ENCODE measurements around the gene PPIL6.
"Not testable (repeated sequence)": the region's sequence is repeated elsewhere in the genome, so short reads cannot be mapped to it uniquely, and the experiment has no call there.

PPIL6 gene

DNA sequence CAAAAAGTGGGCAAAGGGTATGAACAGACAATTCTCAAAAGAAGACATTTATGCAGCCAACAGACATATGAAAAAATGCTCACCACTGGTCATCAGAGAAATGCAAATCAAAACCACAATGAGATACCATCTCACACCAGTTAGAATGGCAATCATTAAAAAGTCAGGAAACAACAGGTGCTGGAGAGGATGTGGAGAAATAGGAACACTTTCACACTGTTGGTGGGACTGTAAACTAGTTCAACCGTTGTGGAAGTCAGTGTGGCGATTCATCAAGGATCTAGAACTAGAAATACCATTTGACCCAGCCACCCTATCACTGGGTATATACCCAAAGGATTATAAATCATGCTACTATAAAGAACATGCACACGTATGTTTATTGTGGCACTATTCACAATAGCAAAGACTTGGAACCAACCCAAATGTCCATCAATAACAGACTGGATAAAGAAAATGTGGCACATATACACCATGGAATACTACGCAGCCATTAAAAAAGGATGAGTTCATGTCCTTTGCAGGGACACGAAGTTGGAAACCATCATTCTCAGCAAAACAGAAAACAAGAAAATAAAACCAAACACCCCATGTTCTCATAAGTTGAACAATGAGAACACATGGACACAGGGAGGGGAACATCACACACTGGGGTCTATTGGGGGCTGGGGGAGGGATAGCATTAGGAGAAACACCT lies 75.9 kb downstream of the PPIL6 start:
- H3K4me3 Mint-ChIP-seq; H3K9me3 Mint-ChIP-seq; DNase-seq (ENCODE audit: low spot score); H3K27ac Mint-ChIP-seq; H3K27me3 Mint-ChIP-seq (ENCODE audit: low read depth): not testable (repeated sequence)
- peaks cover 81% of the 10 kb centered on the region for H3K36me3 Mint-ChIP-seq (ENCODE audit: low read depth)
- peaks cover 10% of the 10 kb centered on the region for H3K4me1 Mint-ChIP-seq (ENCODE audit: low read depth)

DNA sequence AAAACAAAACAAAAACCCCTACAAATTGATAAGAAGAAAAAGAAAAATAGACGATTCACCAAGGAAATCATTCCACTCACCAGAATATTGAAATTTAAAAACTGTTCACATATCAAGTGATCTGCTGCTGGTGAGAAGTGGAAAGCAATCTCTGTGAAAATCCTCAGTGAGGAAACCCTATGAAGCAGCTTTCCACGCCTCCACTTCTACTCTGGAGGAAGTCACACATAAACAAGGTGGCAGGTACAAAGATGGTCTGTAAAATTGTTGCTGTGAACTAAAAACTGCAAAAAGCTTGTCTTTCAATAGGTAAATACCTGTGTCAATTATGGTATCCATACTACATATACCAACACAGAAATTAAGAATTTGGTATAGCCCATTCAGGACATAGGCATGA lies 76.7 kb downstream of the PPIL6 start:
- H3K27ac Mint-ChIP-seq = no peak overlapping the region
- no peak for DNase-seq (ENCODE audit: low spot score)

DNA sequence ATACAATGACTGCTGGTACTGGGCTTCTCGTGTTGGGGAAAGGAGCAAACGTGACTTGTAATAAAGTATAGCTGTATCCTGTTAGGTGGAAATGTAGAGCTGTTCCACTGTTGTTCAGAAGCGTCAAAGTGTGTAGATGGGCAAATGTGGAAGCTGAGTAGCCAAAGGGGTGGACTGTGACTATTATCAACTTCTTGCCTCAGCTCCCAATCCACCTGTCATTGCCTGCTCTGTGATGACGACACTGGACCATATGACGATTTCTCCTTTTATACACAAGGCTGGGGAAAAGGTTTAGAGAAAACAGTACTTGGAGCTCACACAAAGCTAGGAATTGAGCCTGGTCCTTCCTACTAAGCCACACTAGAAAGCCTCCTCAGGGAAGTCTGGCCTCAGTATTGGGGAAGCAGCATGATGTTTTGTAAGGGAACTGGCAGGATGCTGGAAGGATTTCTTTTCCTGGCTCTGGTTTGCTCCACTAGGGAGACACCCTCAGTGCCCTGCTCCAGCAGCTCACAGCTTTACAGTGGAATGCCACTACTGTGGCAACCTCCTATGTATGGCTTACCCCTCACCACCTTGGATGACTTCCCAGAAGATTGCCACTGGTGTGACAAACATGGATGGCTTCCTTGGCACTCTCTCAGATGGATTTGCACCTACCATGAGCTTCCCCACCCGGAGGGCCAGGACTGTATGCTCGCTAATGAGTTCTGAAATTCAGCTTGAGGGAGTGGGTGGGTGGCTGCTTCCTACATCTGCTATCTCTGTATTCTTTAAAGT lies 78.1 kb downstream of the PPIL6 start:
- peaks cover 7% of the 10 kb centered on the region for H3K4me1 Mint-ChIP-seq (ENCODE audit: low read depth)
- H3K9me3 Mint-ChIP-seq = peaks cover 5% of the 10 kb centered on the region
- H3K27me3 Mint-ChIP-seq (ENCODE audit: low read depth) = no peaks in the 10 kb centered on the region
- no peak overlapping the region for H3K27ac Mint-ChIP-seq
- H3K4me3 Mint-ChIP-seq = no peak overlapping the region
- peaks cover 86% of the 10 kb centered on the region for H3K36me3 Mint-ChIP-seq (ENCODE audit: low read depth)
- no peak for DNase-seq (ENCODE audit: low spot score)

More for the DNA sequence above, 76.7 kb downstream of the PPIL6 start:
- Mint-ChIP-seq H3K36me3 (ENCODE audit: low read depth) (peaks cover 83% of the 10 kb centered on the region), H3K4me1 (ENCODE audit: low read depth) (peaks cover 10% of the 10 kb centered on the region), H3K9me3 (peaks cover 4% of the 10 kb centered on the region), H3K4me3 (no peak overlapping the region), H3K27me3 (ENCODE audit: low read depth) (no peaks in the 10 kb centered on the region)

DNA sequence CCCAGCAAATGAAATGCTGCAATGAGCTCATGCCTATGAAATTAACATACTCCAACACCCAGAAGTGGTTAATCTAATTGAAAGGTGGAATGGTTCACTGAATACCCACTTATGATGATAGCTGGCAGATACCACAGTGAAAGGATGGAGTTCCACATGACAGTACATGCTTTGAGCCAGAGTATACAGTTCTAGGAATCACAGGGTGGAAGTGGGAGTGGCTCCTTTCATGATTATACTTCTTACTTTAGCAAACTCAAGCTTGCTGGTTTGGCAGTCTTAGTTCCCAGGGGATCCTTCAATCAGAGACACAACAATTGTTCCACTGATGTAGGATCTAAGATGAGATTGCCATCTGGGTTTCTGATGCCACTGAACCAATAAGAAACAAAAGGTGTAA lies 79.6 kb downstream of the PPIL6 start:
- Mint-ChIP-seq H3K36me3 (ENCODE audit: low read depth) (peaks cover 86% of the 10 kb centered on the region), H3K4me1 (ENCODE audit: low read depth) (peaks cover 2% of the 10 kb centered on the region), H3K4me3 (no peak overlapping the region), H3K27ac (no peak overlapping the region), H3K9me3 (peaks cover 9% of the 10 kb centered on the region), H3K27me3 (ENCODE audit: low read depth) (no peaks in the 10 kb centered on the region)
- DNase-seq (ENCODE audit: low spot score) = no peak

DNA sequence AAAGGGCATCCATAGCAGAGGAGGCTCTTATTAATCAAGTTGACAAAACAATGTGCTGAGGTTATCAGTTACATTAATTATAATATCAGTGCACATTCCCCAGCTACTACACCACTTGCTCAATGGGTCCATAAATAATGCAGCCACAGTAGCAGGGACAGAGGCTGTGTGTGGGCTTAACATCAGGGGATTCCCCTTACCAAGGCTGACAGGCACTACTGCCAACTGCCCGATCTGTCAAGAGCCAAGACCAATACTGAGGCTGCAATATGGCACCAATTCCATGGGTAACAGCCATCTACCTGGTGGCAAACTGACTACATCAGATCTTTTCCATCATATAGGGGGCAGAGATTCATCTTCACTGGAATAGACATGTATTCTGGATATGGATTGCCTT lies 80.1 kb downstream of the PPIL6 start:
- H3K27me3 Mint-ChIP-seq (ENCODE audit: low read depth) = no peaks in the 10 kb centered on the region
- DNase-seq (ENCODE audit: low spot score) = no peak
- peaks cover 92% of the 10 kb centered on the region for H3K36me3 Mint-ChIP-seq (ENCODE audit: low read depth)
- no peak overlapping the region for H3K4me3 Mint-ChIP-seq
- peaks cover 2% of the 10 kb centered on the region for H3K4me1 Mint-ChIP-seq (ENCODE audit: low read depth)
- peaks cover 9% of the 10 kb centered on the region for H3K9me3 Mint-ChIP-seq
- H3K27ac Mint-ChIP-seq = no peak overlapping the region

DNA sequence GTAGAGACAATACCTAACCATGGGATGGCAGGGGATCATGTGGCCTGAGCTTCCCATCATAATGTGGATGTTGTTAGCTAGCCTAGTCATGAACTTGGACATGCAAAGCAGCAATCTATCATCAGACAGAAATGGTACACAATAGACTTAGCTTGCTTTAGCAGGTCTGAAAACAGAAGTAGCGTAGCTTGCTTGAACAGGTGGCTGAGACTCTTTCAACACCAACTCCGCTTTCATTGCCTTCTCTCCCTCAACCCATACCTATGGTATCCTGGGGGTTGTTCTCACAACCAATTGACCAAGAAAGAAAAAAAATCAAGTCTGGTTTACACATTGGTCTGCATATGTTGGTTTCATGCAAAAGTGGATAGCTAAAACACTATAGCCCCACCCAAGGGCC lies 81.2 kb downstream of the PPIL6 start:
- no peak overlapping the region for H3K27ac Mint-ChIP-seq
- DNase-seq (ENCODE audit: low spot score) = no peak
- peaks cover 9% of the 10 kb centered on the region for H3K9me3 Mint-ChIP-seq
- H3K27me3 Mint-ChIP-seq (ENCODE audit: low read depth) = no peaks in the 10 kb centered on the region
- peaks cover 85% of the 10 kb centered on the region for H3K36me3 Mint-ChIP-seq (ENCODE audit: low read depth)
- H3K4me3 Mint-ChIP-seq = no peak overlapping the region
- H3K4me1 Mint-ChIP-seq (ENCODE audit: low read depth) = peaks cover 2% of the 10 kb centered on the region

DNA sequence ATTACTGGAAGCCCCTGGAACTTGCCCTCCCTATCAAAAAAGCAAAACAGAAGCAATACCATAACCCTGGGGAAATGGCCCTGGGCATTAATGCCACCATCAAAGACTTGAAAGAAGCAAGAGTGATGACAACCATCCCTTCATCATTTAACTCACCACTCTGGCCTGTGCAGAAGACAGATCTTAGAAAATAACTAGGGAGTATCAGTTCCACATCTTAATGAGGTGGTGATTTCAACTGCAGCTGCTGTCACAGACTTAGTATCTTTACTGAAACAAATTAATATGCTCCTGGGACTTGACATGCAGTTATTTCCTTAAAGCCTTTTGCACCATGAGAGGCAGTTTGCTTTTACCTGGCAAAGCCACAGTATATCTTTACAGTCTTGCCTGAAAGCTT lies 82.2 kb downstream of the PPIL6 start:
- H3K27ac Mint-ChIP-seq = no peak overlapping the region
- H3K36me3 Mint-ChIP-seq (ENCODE audit: low read depth) = peaks cover 81% of the 10 kb centered on the region
- H3K4me3 Mint-ChIP-seq = no peak overlapping the region
- DNase-seq (ENCODE audit: low spot score) = no peak
- H3K9me3 Mint-ChIP-seq = peaks cover 9% of the 10 kb centered on the region
- H3K27me3 Mint-ChIP-seq (ENCODE audit: low read depth) = no peaks in the 10 kb centered on the region
- H3K4me1 Mint-ChIP-seq (ENCODE audit: low read depth) = no peaks in the 10 kb centered on the region

DNA sequence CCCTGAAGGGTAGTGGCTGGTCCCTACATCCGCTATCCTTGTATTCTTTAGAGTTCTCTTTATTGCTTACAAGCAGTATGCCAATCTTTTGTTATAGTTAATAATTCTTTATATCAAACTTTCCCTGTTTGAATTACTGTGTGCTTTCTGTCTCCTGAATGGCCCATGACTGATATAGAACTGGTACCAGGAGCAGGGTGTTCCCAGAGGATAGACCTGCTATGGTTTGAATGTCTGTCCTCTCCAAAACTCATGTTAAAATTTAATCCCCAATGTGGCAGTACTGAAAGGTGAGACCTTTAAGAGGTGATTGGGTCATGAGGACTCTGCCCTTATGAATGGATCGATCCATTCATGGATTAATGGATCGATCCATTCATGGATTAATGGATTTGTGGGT lies 84.2 kb downstream of the PPIL6 start:
- no peaks in the 10 kb centered on the region for H3K27me3 Mint-ChIP-seq (ENCODE audit: low read depth)
- peaks cover 13% of the 10 kb centered on the region for H3K4me1 Mint-ChIP-seq (ENCODE audit: low read depth)
- no peak overlapping the region for H3K4me3 Mint-ChIP-seq
- H3K9me3 Mint-ChIP-seq = peaks cover 9% of the 10 kb centered on the region
- peaks cover 78% of the 10 kb centered on the region for H3K36me3 Mint-ChIP-seq (ENCODE audit: low read depth)
- DNase-seq (ENCODE audit: low spot score) = no peak
- H3K27ac Mint-ChIP-seq = no peak overlapping the region

DNA sequence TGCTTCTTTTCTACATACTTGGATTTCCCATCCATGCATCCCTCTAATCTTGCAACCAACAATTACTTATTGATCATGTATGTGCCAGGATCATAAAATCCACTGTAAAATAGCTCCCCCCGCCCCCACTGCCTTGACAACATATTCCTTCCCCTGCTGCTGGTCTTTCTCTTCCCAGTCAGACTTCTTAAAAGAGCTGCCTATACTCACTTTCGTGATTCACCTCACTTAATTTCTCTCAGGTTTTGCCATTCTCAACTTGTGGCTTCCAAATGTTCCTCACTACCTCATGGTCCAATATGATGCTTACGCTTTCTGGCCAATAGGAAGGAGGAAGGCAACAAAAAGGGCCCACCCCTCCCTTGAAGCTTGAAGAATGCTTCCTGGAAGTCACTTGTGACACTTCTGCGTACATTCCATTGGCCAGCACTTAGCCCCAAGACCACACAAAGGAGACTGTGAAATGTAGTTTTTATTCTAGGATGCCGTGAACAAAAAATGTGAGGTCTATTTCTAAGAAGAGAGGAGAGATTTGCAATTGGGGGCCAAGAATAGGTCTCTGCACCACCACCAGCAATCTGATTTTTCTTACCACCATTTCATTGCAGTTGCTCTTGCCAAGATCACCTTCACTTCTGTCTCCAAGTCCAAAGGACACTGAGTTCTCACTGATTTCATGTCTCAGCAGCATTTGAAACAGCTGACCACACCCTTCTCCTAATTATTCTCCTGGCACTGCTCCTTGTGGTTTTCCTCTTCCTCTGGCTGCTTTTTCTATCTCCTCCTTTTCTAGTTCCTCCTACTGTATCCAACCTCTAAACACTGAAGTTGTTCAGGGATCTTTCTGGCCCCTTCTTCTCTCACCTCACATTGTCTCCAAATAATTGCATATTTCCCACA lies 88.9 kb downstream of the PPIL6 start:
- no peak overlapping the region for H3K4me3 Mint-ChIP-seq
- no peak for DNase-seq (ENCODE audit: low spot score)
- H3K4me1 Mint-ChIP-seq (ENCODE audit: low read depth) = peaks cover 17% of the 10 kb centered on the region
- H3K36me3 Mint-ChIP-seq (ENCODE audit: low read depth) = peaks cover 37% of the 10 kb centered on the region
- H3K27ac Mint-ChIP-seq = peak overlapping the region; percentile 9
- no peaks in the 10 kb centered on the region for H3K9me3 Mint-ChIP-seq
- H3K27me3 Mint-ChIP-seq (ENCODE audit: low read depth) = no peaks in the 10 kb centered on the region

DNA sequence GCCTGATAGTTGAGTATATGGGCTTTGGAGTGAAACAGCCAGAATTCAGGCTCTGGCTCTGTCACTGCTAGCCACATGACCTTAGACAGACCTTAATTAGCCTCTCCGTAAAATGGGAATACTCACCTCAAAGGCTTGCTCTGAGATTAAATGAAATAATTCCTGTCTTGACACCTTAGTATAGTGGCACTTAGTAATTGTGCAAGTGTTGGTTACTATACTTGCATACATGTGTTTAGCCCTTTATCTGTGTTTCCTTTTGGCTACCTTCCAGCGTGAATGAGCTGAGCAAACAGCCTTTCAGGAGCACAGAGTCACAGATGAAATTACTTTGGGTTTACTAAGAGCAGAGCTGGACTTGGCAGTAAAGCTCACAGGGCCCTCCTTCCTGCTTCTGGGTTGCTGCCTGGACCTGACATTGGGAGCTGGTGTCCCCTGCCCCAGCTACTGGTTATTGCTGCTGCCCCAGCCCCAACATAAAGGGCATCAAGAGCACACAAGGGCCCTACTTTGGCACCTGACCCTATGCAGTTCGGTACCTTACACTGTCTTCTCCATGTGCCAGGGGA lies 90.9 kb downstream of the PPIL6 start:
- H3K4me1 Mint-ChIP-seq (ENCODE audit: low read depth) = peaks cover 17% of the 10 kb centered on the region
- no peaks in the 10 kb centered on the region for H3K27me3 Mint-ChIP-seq (ENCODE audit: low read depth)
- no peak overlapping the region for H3K4me3 Mint-ChIP-seq
- H3K9me3 Mint-ChIP-seq = no peaks in the 10 kb centered on the region
- DNase-seq (ENCODE audit: low spot score) = no peak
- peaks cover 24% of the 10 kb centered on the region for H3K36me3 Mint-ChIP-seq (ENCODE audit: low read depth)
- no peak overlapping the region for H3K27ac Mint-ChIP-seq

DNA sequence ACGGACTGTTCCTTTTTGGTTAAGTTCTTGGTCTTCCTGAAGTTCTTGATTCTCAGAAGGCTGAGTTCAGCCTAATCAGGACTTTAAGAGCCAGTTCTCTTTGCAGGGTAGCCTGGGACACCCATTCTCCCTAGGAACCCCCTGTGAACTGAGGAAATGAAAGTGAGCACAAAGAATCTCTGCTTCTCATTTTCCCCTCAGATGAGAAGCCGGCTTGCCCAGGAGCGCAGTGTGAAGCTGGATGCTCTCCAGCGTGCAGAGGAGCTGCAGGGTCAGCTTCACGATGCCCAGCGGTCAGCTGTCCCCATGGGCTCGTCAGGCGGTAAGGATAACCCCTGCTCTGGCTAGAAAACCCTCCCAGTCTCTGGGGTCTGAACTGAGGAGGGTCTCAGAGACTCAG lies 92.2 kb downstream of the PPIL6 start:
- no peak overlapping the region for H3K27ac Mint-ChIP-seq
- peaks cover 17% of the 10 kb centered on the region for H3K36me3 Mint-ChIP-seq (ENCODE audit: low read depth)
- no peaks in the 10 kb centered on the region for H3K9me3 Mint-ChIP-seq
- no peak overlapping the region for H3K4me3 Mint-ChIP-seq
- no peak for DNase-seq (ENCODE audit: low spot score)
- peaks cover 17% of the 10 kb centered on the region for H3K4me1 Mint-ChIP-seq (ENCODE audit: low read depth)
- no peaks in the 10 kb centered on the region for H3K27me3 Mint-ChIP-seq (ENCODE audit: low read depth)

DNA sequence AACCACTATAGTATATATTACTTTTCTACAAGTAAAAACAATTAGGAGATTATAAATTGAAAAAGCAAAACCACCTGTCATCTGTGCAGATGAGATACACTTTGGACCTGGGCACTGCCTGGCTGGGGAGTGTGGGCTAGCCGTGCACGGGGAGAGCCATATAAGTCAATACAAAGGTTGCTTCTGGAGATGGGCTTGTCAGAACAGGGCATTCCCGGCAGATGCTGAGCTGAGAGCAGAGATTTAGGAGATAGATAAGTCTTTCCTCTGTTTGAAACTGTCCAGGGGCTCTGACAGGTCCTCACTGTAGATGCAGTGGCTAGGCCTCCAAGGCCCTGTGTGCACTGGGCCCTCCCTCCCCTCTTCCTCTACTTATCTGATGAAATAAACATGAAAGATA lies 92.6 kb downstream of the PPIL6 start:
- Mint-ChIP-seq H3K36me3 (ENCODE audit: low read depth) (peaks cover 15% of the 10 kb centered on the region), H3K9me3 (no peaks in the 10 kb centered on the region), H3K27me3 (ENCODE audit: low read depth) (no peaks in the 10 kb centered on the region), H3K4me1 (ENCODE audit: low read depth) (peaks cover 15% of the 10 kb centered on the region), H3K4me3 (no peak overlapping the region), H3K27ac (no peak overlapping the region)
- DNase-seq (ENCODE audit: low spot score) = no peak

DNA sequence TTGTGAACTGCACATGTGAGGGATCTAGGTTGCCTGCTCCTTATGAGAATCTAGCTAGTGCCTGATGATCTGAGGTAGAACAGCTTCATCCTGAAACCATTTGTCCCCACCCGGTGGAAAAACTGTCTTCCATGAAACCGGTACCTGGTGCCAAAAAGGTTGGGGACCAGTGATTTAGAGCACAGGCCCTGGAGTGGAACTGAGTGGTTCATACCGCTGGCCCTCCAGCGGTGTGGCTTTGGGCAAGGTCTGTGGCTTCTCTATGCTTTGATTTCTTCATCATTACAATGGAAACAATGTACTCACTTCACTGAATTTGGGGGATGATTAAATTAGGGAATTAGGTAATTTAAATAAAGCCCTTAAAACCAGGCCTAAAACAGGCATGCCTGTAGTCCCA lies 94.4 kb downstream of the PPIL6 start:
- H3K9me3 Mint-ChIP-seq = no peaks in the 10 kb centered on the region
- H3K27ac Mint-ChIP-seq = no peak overlapping the region
- H3K4me3 Mint-ChIP-seq = no peak overlapping the region
- DNase-seq (ENCODE audit: low spot score) = no peak
- peaks cover 3% of the 10 kb centered on the region for H3K36me3 Mint-ChIP-seq (ENCODE audit: low read depth)
- H3K4me1 Mint-ChIP-seq (ENCODE audit: low read depth) = peaks cover 4% of the 10 kb centered on the region
- H3K27me3 Mint-ChIP-seq (ENCODE audit: low read depth) = no peaks in the 10 kb centered on the region

DNA sequence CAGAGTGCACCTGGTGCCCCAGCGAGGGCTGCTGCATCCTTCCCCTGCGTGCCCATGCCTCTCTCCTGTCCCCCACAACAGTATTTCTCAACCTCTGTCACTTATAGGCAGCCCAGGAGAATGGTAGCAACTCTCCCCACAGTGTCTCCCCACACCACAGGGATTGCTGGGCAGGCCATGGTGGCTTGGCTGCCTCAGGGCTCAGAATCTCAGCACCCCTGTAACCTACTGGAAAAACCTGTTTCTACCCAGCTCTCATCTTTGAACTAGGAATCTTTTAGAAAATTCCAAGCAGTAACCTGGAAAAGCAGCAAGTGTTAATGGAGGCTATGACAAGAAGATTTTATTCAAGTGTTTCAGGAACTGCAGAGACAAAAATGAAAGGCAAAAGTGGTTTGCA lies 96.2 kb downstream of the PPIL6 start:
- Mint-ChIP-seq H3K27me3 (ENCODE audit: low read depth) (no peaks in the 10 kb centered on the region), H3K9me3 (no peaks in the 10 kb centered on the region), H3K36me3 (ENCODE audit: low read depth) (no peaks in the 10 kb centered on the region), H3K27ac (no peak overlapping the region), H3K4me3 (no peak overlapping the region), H3K4me1 (ENCODE audit: low read depth) (peaks cover 1% of the 10 kb centered on the region)
- DNase-seq (ENCODE audit: low spot score) = no peak
